A172 (cell line): ENCODE results near the gene CLDN4. TPM values are rescaled to one million over a fixed set of nuclear protein-coding genes. Genes with fewer than 3 reads are reported as not detected.
"Not testable (repeated sequence)": the region's sequence is repeated elsewhere in the genome, so short reads cannot be mapped to it uniquely, and the experiment has no call there.

ENCODE experiments used
- DNase-seq: peaks from one replicate; pipeline ENCODE4 v3.0.0-alpha.2; 2015; ENCODE audit warnings: low spot score
- total RNA-seq: library from RNA; depleted of rRNA; stranded (reverse); fragments of >200 nt; shearing (Covaris generic); gene quantifications from 2 replicates; pipeline ENCODE4 v1.2.3, GENCODE V29; 2014; rRNA removed

Gene CLDN4
- total RNA-seq = 31.4 and 35.4 TPM in 2 replicates

GRCh38 chr7:73830681-73831583 lies at the start of gene CLDN4:
Gene CLDN4 (plus strand): TSS chr7:73830996. CDS start chr7:73831202, 206 bp downstream.
- DNase-seq = peak; percentile 85

GRCh38 chr7:73786588-73786987 lies 44.2 kb upstream of the CLDN4 start:
- no peak for DNase-seq

GRCh38 chr7:73787786-73788048 lies 43.1 kb upstream of the CLDN4 start:
- DNase-seq = not testable (repeated sequence)

GRCh38 chr7:73789051-73789450 lies 41.7 kb upstream of the CLDN4 start:
- DNase-seq = no peak

GRCh38 chr7:73791170-73791690 lies 39.6 kb upstream of the CLDN4 start:
- DNase-seq = not testable (repeated sequence)

- not testable (repeated sequence) for DNase-seq
These were observed 35.6 kb upstream of the CLDN4 start for GRCh38 chr7:73795188-73795587.

- DNase-seq = not testable (repeated sequence)
These were observed 34.1 kb upstream of the CLDN4 start for GRCh38 chr7:73796656-73797055.

GRCh38 chr7:73797176-73797575 lies 33.6 kb upstream of the CLDN4 start:
- not testable (repeated sequence) for DNase-seq

- DNase-seq = peak; percentile 33
These were observed 31.3 kb upstream of the CLDN4 start for GRCh38 chr7:73799282-73800141.

- DNase-seq = no peak
These were observed 29.2 kb upstream of the CLDN4 start for GRCh38 chr7:73801577-73801976.

- DNase-seq = no peak
These were observed 28.3 kb upstream of the CLDN4 start for GRCh38 chr7:73802459-73802858.

GRCh38 chr7:73809467-73809951 lies 21.3 kb upstream of the CLDN4 start:
- peak; percentile 78 for DNase-seq

GRCh38 chr7:73810998-73811360 lies 19.8 kb upstream of the CLDN4 start:
- DNase-seq = no peak

GRCh38 chr7:73811760-73812168 lies 19.0 kb upstream of the CLDN4 start:
- DNase-seq = peak; percentile 77

GRCh38 chr7:73812996-73813395 lies 17.8 kb upstream of the CLDN4 start:
- no peak for DNase-seq

- no peak for DNase-seq
These were observed 15.4 kb upstream of the CLDN4 start for GRCh38 chr7:73815436-73815835.

GRCh38 chr7:73817121-73817520 lies 13.7 kb upstream of the CLDN4 start:
- DNase-seq = no peak

GRCh38 chr7:73820013-73820412 lies 10.8 kb upstream of the CLDN4 start:
- DNase-seq = no peak

GRCh38 chr7:73821597-73822285 lies 9.1 kb upstream of the CLDN4 start:
- DNase-seq = not testable (repeated sequence)

- DNase-seq = peak; percentile 100
These were observed 8.2 kb upstream of the CLDN4 start for GRCh38 chr7:73822319-73823173.

- no peak for DNase-seq
These were observed 7.5 kb upstream of the CLDN4 start for GRCh38 chr7:73823257-73823656.
